MV-4-11 (cell line): ENCODE measurements around the gene OLIG1.

Experiments
- DNase-seq: peaks from one replicate; lab custom pipeline; 2025; lab: John Stamatoyannopoulos, UW

Gene OLIG1

GRCh38 chr21:33063907-33064622 lies 5.9 kb upstream of the OLIG1 start:
- no peak for DNase-seq

GRCh38 chr21:33064623-33065390 lies 5.1 kb upstream of the OLIG1 start:
- no peak for DNase-seq

- no peak for DNase-seq
These were observed 2.9 kb upstream of the OLIG1 start for GRCh38 chr21:33067043-33067442.

- peak; percentile 89 for DNase-seq
These were observed 2.5 kb upstream of the OLIG1 start for GRCh38 chr21:33067457-33067856.

- DNase-seq: no peak
These were observed 698 bp upstream of the OLIG1 start for GRCh38 chr21:33069243-33069642.

GRCh38 chr21:33069645-33069993 lies 322 bp upstream of the OLIG1 start:
- DNase-seq: no peak

GRCh38 chr21:33070744-33070997 lies 730 bp downstream of the OLIG1 start:
- no peak for DNase-seq

- DNase-seq: peak; percentile 6
These were observed 1.2 kb downstream of the OLIG1 start for GRCh38 chr21:33070998-33071769.

GRCh38 chr21:33071770-33072306 lies 1.9 kb downstream of the OLIG1 start:
- peak; percentile 22 for DNase-seq

GRCh38 chr21:33073636-33074035 lies 3.7 kb downstream of the OLIG1 start:
- DNase-seq: no peak

- DNase-seq: peak; percentile 73
These were observed 5.2 kb downstream of the OLIG1 start for GRCh38 chr21:33075128-33075527.

- no peak for DNase-seq
These were observed 5.8 kb downstream of the OLIG1 start for GRCh38 chr21:33075596-33076195.

- DNase-seq: no peak
These were observed 6.8 kb downstream of the OLIG1 start for GRCh38 chr21:33076600-33077329.

- peak; percentile 95 for DNase-seq
These were observed 9.1 kb downstream of the OLIG1 start for GRCh38 chr21:33078907-33079582.

- no peak for DNase-seq
These were observed 10.4 kb downstream of the OLIG1 start for GRCh38 chr21:33080376-33080775.

- DNase-seq: no peak
These were observed 10.8 kb downstream of the OLIG1 start for GRCh38 chr21:33080776-33081175.

GRCh38 chr21:33088384-33088783 lies 18.4 kb downstream of the OLIG1 start:
- DNase-seq: no peak

GRCh38 chr21:33089395-33090119 lies 19.6 kb downstream of the OLIG1 start:
- DNase-seq: peak; percentile 91

- peak; percentile 60 for DNase-seq
These were observed 26.5 kb downstream of the OLIG1 start for GRCh38 chr21:33096426-33096825.

GRCh38 chr21:33099131-33099530 lies 29.2 kb downstream of the OLIG1 start:
- no peak for DNase-seq
